CD4-positive, alpha-beta T cell (primary cell): ENCODE measurements around the gene ACVR2B. TPM values are rescaled to one million over a fixed set of nuclear protein-coding genes. Genes with fewer than 3 reads are reported as not detected.

Experiments used
- ATAC-seq: fragments of 200-7000 bp; cut with Tn5 transposase; one replicate; pipeline ENCODE4 v1.10.0; 2022; ENCODE audit warnings: mild to moderate bottlenecking; ENCODE audit not compliant: poor library complexity
- CTCF ChIA-PET: fragments of 350-600 bp; sonication (Branson Sonifier 250); formaldehyde crosslinking; loops from one replicate; lab custom pipeline; 2021; ENCODE audit warnings: antibody characterized with exemption, inconsistent platforms; lab: Charles Lee
- POLR2A ChIA-PET: fragments of 350-600 bp; sonication (Branson Sonifier 250); formaldehyde crosslinking; loops from one replicate; lab custom pipeline; 2021; ENCODE audit warnings: antibody characterized with exemption, inconsistent platforms; lab: Charles Lee
- DNase-seq, 14 experiments: peaks; one replicate each; pipeline ENCODE4 v3.0.0-alpha.2; 2013 to 2020; ENCODE audit warnings: mixed read lengths in 2 of 14
- H3K27ac ChIP-seq, 2 donors: one replicate each; pipeline versions ENCODE4 v1.5.1 to v1.7.0; 2013; ENCODE audit warnings: low read length in 2 of 2, low read depth in 1 of 2, mild to moderate bottlenecking in 1 of 2
- H3K27me3 ChIP-seq, 2 experiments: 1 replicate in 1 of 2; 2 replicates in 1 of 2; pipeline versions ENCODE4 v1.6.1 to v1.7.0; 2013; ENCODE audit warnings: low read length in 2 of 2, control low read depth in 1 of 2, mild to moderate bottlenecking in 1 of 2, moderate library complexity in 1 of 2; ENCODE audit not compliant: insufficient read depth in 2 of 2, control insufficient read depth in 1 of 2
- H3K36me3 ChIP-seq: one replicate; pipeline ENCODE4 v1.6.1; 2013; ENCODE audit warnings: low read length, control low read depth; ENCODE audit not compliant: insufficient read depth
- H3K4me1 ChIP-seq: one replicate; pipeline ENCODE4 v1.6.1; 2013; ENCODE audit warnings: low read length, control low read depth; ENCODE audit not compliant: insufficient read depth
- H3K4me3 ChIP-seq: one replicate; pipeline ENCODE4 v1.5.1; 2013; ENCODE audit warnings: mild to moderate bottlenecking, low read length, moderate library complexity
- H3K9me3 ChIP-seq, 2 experiments: 1 replicate in 1 of 2; 2 replicates in 1 of 2; pipeline versions ENCODE4 v1.6.1 to v1.7.0; 2013; ENCODE audit warnings: low read length in 2 of 2, mild to moderate bottlenecking in 2 of 2, control low read depth in 1 of 2, moderate library complexity in 1 of 2; ENCODE audit not compliant: control insufficient read depth in 1 of 2, insufficient read depth in 1 of 2
- H3K27ac Mint-ChIP-seq: one replicate; pipeline ENCODE4 v1.8.0; 2020; ENCODE audit warnings: mixed read lengths
- H3K27me3 Mint-ChIP-seq: one replicate; pipeline ENCODE4 v1.8.0; 2021; ENCODE audit warnings: mixed read lengths
- H3K36me3 Mint-ChIP-seq: one replicate; pipeline ENCODE4 v1.8.0; 2021; ENCODE audit warnings: low read depth, mixed read lengths
- H3K4me1 Mint-ChIP-seq: one replicate; pipeline ENCODE4 v1.8.0; 2021; ENCODE audit warnings: low read depth, mixed read lengths
- H3K4me3 Mint-ChIP-seq: one replicate; pipeline ENCODE4 v1.8.0; 2020; ENCODE audit warnings: mild to moderate bottlenecking, mixed read lengths
- H3K9me3 Mint-ChIP-seq: one replicate; pipeline ENCODE4 v1.8.0; 2020; ENCODE audit warnings: mixed read lengths
- CTCF ChIP-seq: fragments of 200-600 bp; IDR thresholded peaks from one replicate; pipeline ENCODE4 v1.8.0; 2022; ENCODE audit warnings: antibody characterized with exemption, mild to moderate bottlenecking
- intact Hi-C, 2 experiments: fragments of 100-400 bp; cut with DNase I in 1 of 2; cut with micrococcal nuclease in 1 of 2; formaldehyde crosslinking; loops; one replicate each; pipeline versions ENCODE4 v1.15.1 to v1.9.0; 2023 to 2025; cut with DNase I, micrococcal nuclease
- total RNA-seq, 174 experiments: library from RNA in 2 of 174; stranded (reverse) in 2 of 174; gene quantifications; one replicate each; pipeline ENCODE4 v1.2.3 and lab custom pipeline; 2021 to 2026

The ACVR2B gene
- total RNA-seq, 2 experiments from 2014 or later, result 3.6 to 4.3 TPM

GRCh38 chr3:38511546-38511945, 57.9 kb downstream of the ACVR2B start:
- H3K4me1 ChIP-seq, result no peaks in the 10 kb centered on the region
- peaks cover 40% of the 10 kb centered on the region for H3K36me3 ChIP-seq
- H3K4me3 ChIP-seq, result no peak overlapping the region
- no peak for DNase-seq
- ChIA-PET POLR2A (no interaction called here), CTCF (interaction anchor here (3.1 kb wide), 1 partner anchor 10 kb away, joined by 11 read pairs; no protein-coding TSS in a partner anchor)
- no peak for ATAC-seq
- H3K27me3 ChIP-seq, result no peaks in the 10 kb centered on the region
- no peak for TF ChIP-seq CTCF
- Mint-ChIP-seq H3K27me3 (no peaks in the 10 kb centered on the region), H3K4me3 (no peak overlapping the region), H3K4me1 (no peaks in the 10 kb centered on the region), H3K36me3 (peaks cover 74% of the 10 kb centered on the region), H3K27ac (no peak overlapping the region), H3K9me3 (no peaks in the 10 kb centered on the region)
- no peaks in the 10 kb centered on the region for H3K9me3 ChIP-seq
- intact Hi-C loops, result no loop called here
- H3K27ac ChIP-seq, result no peak overlapping the region

- Histone ChIP-seq H3K27ac (no peak overlapping the region), H3K36me3 (peaks cover 25% of the 10 kb centered on the region), H3K4me3 (no peak overlapping the region), H3K9me3 (no peaks in the 10 kb centered on the region), H3K27me3 (no peaks in the 10 kb centered on the region), H3K4me1 (peaks cover 8% of the 10 kb centered on the region)
- Mint-ChIP-seq H3K4me3 (no peak overlapping the region), H3K9me3 (no peaks in the 10 kb centered on the region), H3K27me3 (no peaks in the 10 kb centered on the region), H3K27ac (no peak overlapping the region), H3K36me3 (peaks cover 43% of the 10 kb centered on the region), H3K4me1 (peaks cover 26% of the 10 kb centered on the region)
- ChIA-PET CTCF (no interaction called here), POLR2A (no interaction called here)
- intact Hi-C loops, result no loop called here
- TF ChIP-seq CTCF, result no peak
- ATAC-seq (no peak), DNase-seq (no peak)
Observed at GRCh38 chr3:38515367-38515766, 61.7 kb downstream of the ACVR2B start.

GRCh38 chr3:38516669-38517068, 63.0 kb downstream of the ACVR2B start:
- POLR2A ChIA-PET, result no interaction called here
- no peak overlapping the region for H3K4me3 ChIP-seq
- CTCF ChIA-PET, result no interaction called here
- no peak overlapping the region for H3K27ac Mint-ChIP-seq
- H3K4me1 Mint-ChIP-seq, result peaks cover 39% of the 10 kb centered on the region
- intact Hi-C loops, result no loop called here
- no peaks in the 10 kb centered on the region for H3K27me3 Mint-ChIP-seq
- H3K27me3 ChIP-seq, result no peaks in the 10 kb centered on the region
- H3K4me3 Mint-ChIP-seq, result no peak overlapping the region
- H3K4me1 ChIP-seq, result peaks cover 16% of the 10 kb centered on the region
- TF ChIP-seq CTCF, result no peak
- H3K27ac ChIP-seq, result no peak overlapping the region
- H3K9me3 ChIP-seq, result no peaks in the 10 kb centered on the region
- peaks cover 38% of the 10 kb centered on the region for H3K36me3 Mint-ChIP-seq
- DNase-seq (no peak), ATAC-seq (no peak)
- H3K9me3 Mint-ChIP-seq, result no peaks in the 10 kb centered on the region
- H3K36me3 ChIP-seq, result peaks cover 21% of the 10 kb centered on the region
